Stomach smooth muscle (tissue), 2 donors: ENCODE results near the gene TRIM2.
A peak's percentile ranks its signal among the peaks of the same experiment; 100 is the strongest.
"Not testable (repeated sequence)": the region's sequence is repeated elsewhere in the genome, so short reads cannot be mapped to it uniquely, and the experiment has no call there.

ENCODE experiments used
- H3K27ac ChIP-seq: one replicate; pipeline ENCODE4 v1.7.0; 2013; ENCODE audit warnings: mild to moderate bottlenecking, low read length, inconsistent platforms
- H3K27me3 ChIP-seq, 2 donors: one replicate each; pipeline ENCODE4 v1.7.0; 2013; ENCODE audit warnings: low read length in 2 of 2; ENCODE audit not compliant: insufficient read depth in 2 of 2, control insufficient read depth in 1 of 2
- H3K36me3 ChIP-seq, 2 donors: one replicate each; pipeline ENCODE4 v1.7.0; 2013; ENCODE audit warnings: low read length in 2 of 2; ENCODE audit not compliant: control insufficient read depth in 2 of 2, insufficient read depth in 2 of 2
- H3K4me1 ChIP-seq: one replicate; pipeline ENCODE4 v1.7.0; 2013; ENCODE audit warnings: low read length; ENCODE audit not compliant: control insufficient read depth, insufficient read depth
- H3K4me3 ChIP-seq, 2 donors: one replicate each; pipeline ENCODE4 v1.7.0; 2013; ENCODE audit warnings: low read length in 2 of 2
- H3K9ac ChIP-seq, 2 donors: one replicate each; pipeline ENCODE4 v1.7.0; 2013; ENCODE audit warnings: low read length in 2 of 2, mild to moderate bottlenecking in 1 of 2
- H3K9me3 ChIP-seq, 2 donors: one replicate each; pipeline ENCODE4 v1.7.0; 2013; ENCODE audit warnings: low read length in 2 of 2; ENCODE audit not compliant: control insufficient read depth in 2 of 2
- donor health status: healthy.
- donor health status: Pancreatic carcinoma.

The TRIM2 gene

DNA sequence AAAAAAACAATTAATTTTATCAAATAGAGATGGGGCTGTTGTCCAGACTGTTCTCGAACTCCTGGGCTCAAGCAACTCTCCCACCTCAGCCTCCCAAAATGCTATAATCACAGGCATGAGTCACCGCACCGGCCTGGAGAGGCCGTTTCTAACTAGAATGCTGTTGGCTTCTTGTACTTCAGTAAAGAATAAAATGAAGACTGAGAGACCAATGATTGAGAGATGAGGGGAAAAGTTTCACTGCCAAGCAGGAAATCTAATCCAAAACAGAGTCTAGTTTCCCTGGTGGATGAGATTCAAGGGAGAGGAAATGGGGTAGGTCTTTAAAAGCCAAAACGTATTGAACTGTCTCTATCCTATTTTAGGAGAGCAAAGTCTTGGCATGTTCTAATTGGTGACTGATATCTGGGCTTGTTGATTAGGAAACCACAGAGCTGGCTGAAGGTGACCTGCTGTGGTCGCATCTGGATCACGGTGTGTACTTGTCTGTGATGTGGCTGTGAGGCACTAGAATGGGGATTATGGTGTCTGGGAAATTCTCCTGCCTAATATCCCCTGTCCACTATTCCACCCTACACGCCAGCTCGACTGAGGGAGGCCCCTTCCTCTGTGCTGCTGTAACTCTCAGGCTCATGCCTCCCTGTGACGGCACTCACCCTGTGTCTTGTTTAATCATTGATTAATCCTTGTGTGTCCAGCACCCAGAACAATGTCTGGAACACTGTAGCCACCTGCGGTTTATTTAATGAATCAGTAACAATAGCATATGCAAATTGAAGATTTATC is 15.0 kb upstream of the TRIM2 start:
- Histone ChIP-seq H3K4me1 (no peaks in the 10 kb centered on the region), H3K36me3 (no peaks in the 10 kb centered on the region), H3K4me3 (no peak overlapping the region), H3K27me3 (no peaks in the 10 kb centered on the region), H3K27ac (no peak overlapping the region), H3K9me3 (no peaks in the 10 kb centered on the region), H3K9ac (no peak overlapping the region)

DNA sequence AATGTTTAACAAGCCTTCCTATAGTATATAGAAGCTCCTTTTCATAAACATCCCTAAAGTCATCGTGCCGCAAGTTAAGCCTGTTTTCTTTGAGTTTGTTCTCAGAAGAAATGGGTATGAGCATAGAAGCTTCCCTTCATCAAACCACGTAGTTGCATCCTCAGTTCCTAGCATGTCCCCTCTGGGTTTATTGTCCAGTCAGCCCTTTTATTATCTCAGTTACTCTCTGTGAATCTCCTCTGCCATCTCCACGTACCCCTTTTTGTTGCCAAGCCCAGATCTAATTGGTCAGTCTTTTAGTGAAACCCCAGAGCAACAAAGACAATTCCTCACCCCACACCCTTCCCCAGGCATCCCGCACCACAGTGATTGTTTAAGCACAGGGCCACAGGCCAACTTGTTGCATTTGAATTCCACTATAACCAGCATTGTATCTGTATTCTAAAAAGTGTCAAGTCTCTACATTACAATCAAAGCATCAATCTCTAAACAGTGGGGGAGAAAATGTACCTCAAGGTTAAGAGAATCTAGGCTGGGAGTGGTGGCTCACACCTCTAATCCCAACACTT is 12.4 kb upstream of the TRIM2 start:
- H3K9ac ChIP-seq, result no peak overlapping the region
- no peaks in the 10 kb centered on the region for H3K27me3 ChIP-seq
- no peaks in the 10 kb centered on the region for H3K4me1 ChIP-seq
- no peak overlapping the region for H3K4me3 ChIP-seq
- no peaks in the 10 kb centered on the region for H3K36me3 ChIP-seq
- H3K27ac ChIP-seq, result no peak overlapping the region
- H3K9me3 ChIP-seq, result no peaks in the 10 kb centered on the region

DNA sequence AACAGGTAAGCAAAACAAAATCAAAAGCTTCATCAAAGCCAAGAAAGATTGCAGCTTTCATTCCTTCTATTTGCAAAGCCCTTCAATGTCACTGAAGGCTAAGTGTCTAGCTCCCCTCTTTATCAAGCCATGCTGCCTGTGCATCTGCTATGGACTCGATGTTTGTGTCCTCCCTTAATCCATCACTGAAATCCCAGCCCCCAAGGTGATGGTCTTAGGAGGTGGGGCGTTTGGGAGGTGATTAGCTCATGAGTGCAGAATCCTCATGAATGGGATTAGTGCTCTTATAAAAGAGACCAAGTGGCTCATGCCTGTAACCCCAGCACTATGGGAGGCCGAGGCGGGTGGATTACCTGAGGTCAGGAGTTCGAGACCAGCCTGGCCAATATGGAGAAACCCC is 6.9 kb upstream of the TRIM2 start:
- Histone ChIP-seq H3K9me3 (no peaks in the 10 kb centered on the region), H3K27ac (no peak overlapping the region), H3K9ac (no peak overlapping the region), H3K4me1 (no peaks in the 10 kb centered on the region), H3K27me3 (no peaks in the 10 kb centered on the region), H3K4me3 (no peak overlapping the region), H3K36me3 (no peaks in the 10 kb centered on the region)

DNA sequence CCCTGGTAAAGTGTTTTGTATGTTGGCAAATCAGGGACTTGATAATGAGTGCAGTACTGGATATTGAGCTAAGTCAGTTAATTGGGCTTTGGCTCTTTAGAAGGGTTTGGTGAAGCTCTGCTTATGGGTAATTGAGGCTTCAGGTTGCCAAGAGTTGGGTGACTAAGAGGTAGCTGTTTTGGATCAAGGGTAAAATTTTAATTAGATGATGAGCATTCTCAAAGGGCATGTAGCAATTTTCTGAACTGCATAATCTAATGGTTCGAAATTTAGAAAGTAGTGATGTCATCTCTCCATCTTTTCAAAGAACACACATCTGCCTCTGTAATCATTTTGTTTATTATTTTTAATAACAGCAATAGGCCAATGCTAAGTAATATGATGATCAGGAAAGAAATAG is 5.5 kb upstream of the TRIM2 start:
- Histone ChIP-seq H3K9ac (no peak overlapping the region), H3K4me1 (no peaks in the 10 kb centered on the region), H3K27ac (no peak overlapping the region), H3K36me3 (no peaks in the 10 kb centered on the region), H3K27me3 (no peaks in the 10 kb centered on the region), H3K4me3 (no peak overlapping the region), H3K9me3 (no peaks in the 10 kb centered on the region)

DNA sequence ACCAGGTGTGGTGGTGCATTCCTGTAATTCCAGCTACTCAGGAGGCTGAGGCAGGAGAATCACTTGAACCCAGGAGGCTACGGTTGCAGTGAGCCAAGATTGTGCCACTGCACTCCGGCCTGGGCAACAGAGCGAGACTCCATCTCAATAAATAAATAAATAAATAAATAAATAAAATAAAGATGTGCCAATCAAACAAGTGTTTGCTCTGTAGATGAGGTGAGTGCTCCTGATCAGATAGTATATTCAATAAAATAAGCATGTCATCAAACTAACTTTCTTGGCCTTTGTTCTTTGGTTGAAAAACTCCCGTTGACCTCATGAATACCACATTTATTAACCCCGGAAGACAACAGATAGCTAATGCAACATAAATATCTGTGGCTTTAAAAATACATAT is 497 bp upstream of the TRIM2 start:
- H3K27ac ChIP-seq, H3K9me3 ChIP-seq, H3K9ac ChIP-seq, H3K4me1 ChIP-seq, H3K36me3 ChIP-seq, H3K4me3 ChIP-seq, H3K27me3 ChIP-seq: not testable (repeated sequence)

DNA sequence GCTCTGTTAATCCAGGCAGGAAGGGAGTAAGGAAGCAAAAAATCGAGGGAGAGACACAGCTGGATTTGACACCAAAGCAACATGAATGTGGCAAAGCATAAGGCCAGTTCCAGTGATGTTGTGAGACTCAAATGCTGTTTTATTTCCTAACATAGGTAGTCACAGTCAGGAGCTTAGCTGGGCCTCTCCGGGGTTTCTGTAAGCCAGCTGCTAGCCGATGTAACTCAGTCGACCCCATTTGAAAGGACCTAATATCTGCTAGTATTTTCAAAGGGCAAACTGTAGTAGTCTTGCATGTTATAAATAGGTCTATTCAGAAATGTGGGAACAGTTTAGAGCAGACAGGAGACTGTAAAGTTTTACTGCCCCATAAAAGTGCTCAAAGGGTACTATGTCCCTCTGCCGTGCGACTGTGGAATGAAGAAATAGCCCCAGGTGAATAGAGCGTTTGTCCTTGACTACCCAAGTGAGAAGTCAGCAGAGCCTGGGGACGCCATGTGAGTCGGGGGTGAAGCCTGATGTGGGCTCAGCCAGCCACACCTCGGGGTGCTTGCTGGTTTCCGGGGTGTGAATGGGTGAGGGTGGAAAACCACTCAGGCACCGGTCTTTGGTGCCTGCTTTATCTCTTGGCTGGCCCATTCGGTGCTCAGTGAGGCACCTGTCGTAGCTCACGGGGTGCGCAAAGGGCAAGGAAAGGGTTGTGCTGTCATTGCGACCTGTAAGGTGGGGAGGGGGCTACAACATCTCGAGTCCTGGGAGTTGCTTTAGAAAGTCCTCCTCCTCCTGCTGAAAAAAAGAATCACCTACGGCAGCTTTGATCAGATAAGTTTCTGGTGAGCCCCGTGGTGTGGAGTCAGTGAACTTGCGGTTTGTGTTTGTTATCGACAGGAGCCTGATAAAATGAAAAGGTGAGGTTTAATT is 745 bp downstream of the TRIM2 start:
- H3K27ac ChIP-seq, result no peak overlapping the region

DNA sequence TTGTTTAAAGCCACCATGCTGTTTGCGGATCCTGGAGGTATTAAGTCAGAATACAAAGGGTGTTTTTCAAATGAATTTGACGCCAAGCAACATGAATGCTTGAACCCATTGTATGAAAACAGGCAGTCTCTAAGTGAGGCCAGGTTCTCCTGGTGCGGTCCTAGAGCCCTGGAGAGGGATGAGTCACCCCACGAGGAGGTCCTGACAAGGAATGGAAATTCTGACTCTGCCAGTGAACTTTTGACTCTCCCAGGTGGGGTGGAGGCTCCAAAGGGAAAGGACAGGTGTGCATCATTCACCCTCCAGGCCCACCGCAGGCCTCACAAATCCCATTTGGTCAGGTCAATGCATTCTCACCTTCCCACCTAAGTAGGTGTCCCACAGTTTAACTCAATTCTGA is 1.5 kb downstream of the TRIM2 start:
- H3K27me3 ChIP-seq, result no peaks in the 10 kb centered on the region
- no peaks in the 10 kb centered on the region for H3K9me3 ChIP-seq
- no peak overlapping the region for H3K27ac ChIP-seq
- H3K9ac ChIP-seq, result no peak overlapping the region
- no peaks in the 10 kb centered on the region for H3K36me3 ChIP-seq
- no peak overlapping the region for H3K4me3 ChIP-seq
- no peaks in the 10 kb centered on the region for H3K4me1 ChIP-seq

More for the DNA sequence above, 745 bp downstream of the TRIM2 start:
- no peaks in the 10 kb centered on the region for H3K36me3 ChIP-seq
- H3K4me1 ChIP-seq, result no peaks in the 10 kb centered on the region
- peak overlapping the region in 1 of 2 donors; percentile 29 for H3K9ac ChIP-seq
- H3K9me3 ChIP-seq, result no peaks in the 10 kb centered on the region
- peak overlapping the region in 1 of 2 donors; percentile 47 for H3K4me3 ChIP-seq
- no peaks in the 10 kb centered on the region for H3K27me3 ChIP-seq

DNA sequence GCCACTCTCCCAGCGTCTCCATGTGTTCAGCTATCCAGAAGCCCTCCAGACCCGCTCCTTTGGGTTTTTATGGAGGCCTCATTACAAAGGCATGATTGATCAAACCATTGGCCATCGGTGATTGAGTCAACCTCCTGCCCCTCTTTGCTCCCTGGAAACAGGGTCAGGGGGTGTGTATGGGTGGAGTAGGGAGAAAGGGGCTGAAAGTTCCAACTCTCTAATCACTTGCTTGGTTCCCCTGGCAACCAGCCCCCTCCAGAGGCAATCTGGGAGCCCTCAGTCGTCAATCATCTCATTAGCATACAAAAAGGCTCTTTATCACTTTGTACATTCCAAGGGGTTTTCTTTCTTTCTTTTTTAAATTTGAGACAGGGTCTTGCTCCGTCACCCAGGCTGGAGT is 2.3 kb downstream of the TRIM2 start:
- Histone ChIP-seq H3K9ac (no peak overlapping the region), H3K27ac (no peak overlapping the region), H3K27me3 (no peaks in the 10 kb centered on the region), H3K4me1 (no peaks in the 10 kb centered on the region), H3K36me3 (no peaks in the 10 kb centered on the region), H3K9me3 (no peaks in the 10 kb centered on the region), H3K4me3 (no peak overlapping the region)

DNA sequence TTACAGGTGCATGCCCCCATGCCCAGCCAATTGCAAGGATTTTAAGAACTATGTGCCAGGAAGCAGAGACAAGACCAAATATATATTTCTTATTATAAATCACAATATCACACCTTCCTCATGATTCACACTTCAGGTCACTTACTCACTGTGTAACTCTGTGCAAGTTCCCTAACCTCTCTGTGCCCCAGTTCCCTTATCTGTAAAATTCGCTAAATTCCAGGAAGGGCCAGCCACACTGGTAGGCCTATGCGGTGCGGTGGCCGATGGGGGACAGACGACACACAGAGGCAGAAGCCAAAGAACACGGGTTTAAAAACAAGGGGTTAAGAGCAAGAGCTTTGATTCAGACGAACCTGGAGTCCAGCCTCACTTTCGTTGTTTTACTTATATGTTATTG is 2.8 kb downstream of the TRIM2 start:
- Histone ChIP-seq H3K4me1 (no peaks in the 10 kb centered on the region), H3K9me3 (no peaks in the 10 kb centered on the region), H3K9ac (no peak overlapping the region), H3K27me3 (no peaks in the 10 kb centered on the region), H3K27ac (no peak overlapping the region), H3K4me3 (no peak overlapping the region), H3K36me3 (no peaks in the 10 kb centered on the region)

DNA sequence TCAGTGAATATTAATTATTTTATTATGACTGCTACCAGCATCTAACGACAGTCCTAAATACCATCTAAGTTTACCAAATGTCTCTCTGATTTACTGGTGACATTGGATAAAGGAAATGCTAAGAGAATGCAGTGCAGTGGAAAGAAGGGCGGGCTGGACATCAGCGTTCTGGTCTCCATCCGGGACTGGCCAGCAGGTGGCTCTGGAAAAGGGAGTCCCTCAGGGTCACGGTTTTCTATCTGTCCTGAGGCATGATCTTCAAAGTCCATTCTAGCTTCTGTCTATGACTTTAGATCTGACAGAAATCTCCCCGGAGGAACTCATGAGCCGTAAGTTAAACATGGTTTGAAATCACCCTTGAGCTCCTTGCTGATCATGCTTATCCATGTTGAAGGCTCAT is 3.3 kb downstream of the TRIM2 start:
- H3K4me3 ChIP-seq, result no peak overlapping the region
- no peaks in the 10 kb centered on the region for H3K27me3 ChIP-seq
- H3K9ac ChIP-seq, result no peak overlapping the region
- no peak overlapping the region for H3K27ac ChIP-seq
- no peaks in the 10 kb centered on the region for H3K36me3 ChIP-seq
- no peaks in the 10 kb centered on the region for H3K9me3 ChIP-seq
- H3K4me1 ChIP-seq, result no peaks in the 10 kb centered on the region
